ENCODE results near the gene SYNRG. TPM values are rescaled to one million over a fixed set of nuclear protein-coding genes. Genes with fewer than 3 reads are reported as not detected.

The SYNRG gene
- total and polyA plus RNA-seq, 2 donors (not counting 1 experiment from before 2014, with no cell fraction given), result 20.4 to 21.5 TPM

DNA sequence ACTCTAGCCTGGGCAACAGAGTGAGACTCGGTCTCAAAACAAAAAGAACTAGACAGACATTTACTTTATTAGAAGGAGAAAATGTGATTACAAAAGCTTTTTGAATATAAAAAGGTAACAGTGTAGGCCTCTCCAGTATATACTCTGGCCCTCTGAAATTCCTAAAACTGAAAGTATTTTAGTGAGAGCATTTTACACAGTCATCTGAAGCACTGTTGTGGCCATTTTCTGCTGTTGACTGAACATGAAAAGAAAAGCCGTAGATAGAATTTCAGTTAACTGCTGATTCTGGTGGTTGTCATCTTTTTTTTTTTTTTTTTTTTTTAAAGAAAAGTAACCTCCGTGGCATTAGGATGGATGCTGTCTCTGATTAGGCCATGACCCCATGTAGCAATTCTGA lies 103.9 kb downstream of the SYNRG start:
- H3K27ac ChIP-seq (ENCODE audit: insufficient read depth, low read length), result no peak overlapping the region
- no peak overlapping the region for H2AFZ ChIP-seq (ENCODE audit: low read length)
- H3K79me2 ChIP-seq (ENCODE audit: control insufficient read depth, insufficient read depth, low read length), result peaks cover 96% of the 10 kb centered on the region
- no peak for DNase-seq (ENCODE audit: low read depth in 2 of 2)
- H3K9ac ChIP-seq (ENCODE audit: insufficient read depth, low read length), result no peak overlapping the region
- H3K4me3 ChIP-seq (replicated peaks in 1 of 4; ENCODE audit: control extremely low read depth in 1 of 4, insufficient read depth in 1 of 4, low read depth in 3 of 4, low read length in 4 of 4), result no peak overlapping the region
- H4K20me1 ChIP-seq (ENCODE audit: control insufficient read depth, extremely low read depth, insufficient read depth, low read length), result peaks cover 4% of the 10 kb centered on the region
- H3K36me3 ChIP-seq (ENCODE audit: control insufficient read depth, insufficient read depth, low read length), result peaks cover 9% of the 10 kb centered on the region
- no peak overlapping the region for H3K4me2 ChIP-seq (ENCODE audit: extremely low read depth, insufficient read depth, low read length)
- no peaks in the 10 kb centered on the region for H3K4me1 ChIP-seq (ENCODE audit: control insufficient read depth, extremely low read depth, insufficient read depth, low read length)
- H3K9me3 ChIP-seq (ENCODE audit: control insufficient read depth, insufficient read depth, low read depth, low read length), result no peaks in the 10 kb centered on the region
- H3K27me3 ChIP-seq (ENCODE audit: control insufficient read depth, insufficient read depth, low read length), result no peaks in the 10 kb centered on the region
- TF ChIP-seq EZH2 (IDR thresholded peaks at IDR 0.05; ENCODE audit: low read length, missing control alignments), result no peak
- TF ChIP-seq, protein P1, sequence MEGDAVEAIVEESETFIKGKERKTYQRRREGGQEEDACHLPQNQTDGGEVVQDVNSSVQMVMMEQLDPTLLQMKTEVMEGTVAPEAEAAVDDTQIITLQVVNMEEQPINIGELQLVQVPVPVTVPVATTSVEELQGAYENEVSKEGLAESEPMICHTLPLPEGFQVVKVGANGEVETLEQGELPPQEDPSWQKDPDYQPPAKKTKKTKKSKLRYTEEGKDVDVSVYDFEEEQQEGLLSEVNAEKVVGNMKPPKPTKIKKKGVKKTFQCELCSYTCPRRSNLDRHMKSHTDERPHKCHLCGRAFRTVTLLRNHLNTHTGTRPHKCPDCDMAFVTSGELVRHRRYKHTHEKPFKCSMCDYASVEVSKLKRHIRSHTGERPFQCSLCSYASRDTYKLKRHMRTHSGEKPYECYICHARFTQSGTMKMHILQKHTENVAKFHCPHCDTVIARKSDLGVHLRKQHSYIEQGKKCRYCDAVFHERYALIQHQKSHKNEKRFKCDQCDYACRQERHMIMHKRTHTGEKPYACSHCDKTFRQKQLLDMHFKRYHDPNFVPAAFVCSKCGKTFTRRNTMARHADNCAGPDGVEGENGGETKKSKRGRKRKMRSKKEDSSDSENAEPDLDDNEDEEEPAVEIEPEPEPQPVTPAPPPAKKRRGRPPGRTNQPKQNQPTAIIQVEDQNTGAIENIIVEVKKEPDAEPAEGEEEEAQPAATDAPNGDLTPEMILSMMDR (conservative IDR thresholded peaks at IDR 0.05 in 1 of 2, IDR thresholded peaks at IDR 0.05 in 1 of 2; ENCODE audit: low read depth in 1 of 2, low read length in 2 of 2), result no peak

DNA sequence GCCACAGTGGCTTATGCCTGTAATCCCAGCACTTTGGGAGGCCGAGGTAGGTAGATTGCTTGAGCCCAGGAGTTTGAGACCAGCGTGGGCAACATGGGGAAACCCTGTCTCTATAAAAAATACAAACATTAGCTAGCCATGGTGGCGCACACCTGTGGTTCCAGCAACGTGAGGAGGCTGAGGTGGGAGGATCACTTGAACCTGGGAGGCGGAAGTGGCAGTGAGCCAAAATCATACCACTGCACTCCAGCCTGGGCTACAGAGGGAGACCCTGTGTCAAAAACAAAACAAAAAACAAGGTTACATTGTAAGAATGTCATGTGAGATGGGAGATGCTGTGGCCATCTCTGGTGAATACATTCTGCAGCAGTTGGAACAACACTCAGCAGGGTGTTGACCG lies 106.1 kb downstream of the SYNRG start:
- H3K27ac ChIP-seq (ENCODE audit: insufficient read depth, low read length), result no peak overlapping the region
- no peak overlapping the region for H3K9ac ChIP-seq (ENCODE audit: insufficient read depth, low read length)
- H3K79me2 ChIP-seq (ENCODE audit: control insufficient read depth, insufficient read depth, low read length), result peaks cover 96% of the 10 kb centered on the region
- TF ChIP-seq, protein P1 (conservative IDR thresholded peaks at IDR 0.05 in 1 of 2, IDR thresholded peaks at IDR 0.05 in 1 of 2; ENCODE audit: low read depth in 1 of 2, low read length in 2 of 2), result no peak
- TF ChIP-seq EZH2 (IDR thresholded peaks at IDR 0.05; ENCODE audit: low read length, missing control alignments), result no peak
- H4K20me1 ChIP-seq (ENCODE audit: control insufficient read depth, extremely low read depth, insufficient read depth, low read length), result peaks cover 4% of the 10 kb centered on the region
- no peaks in the 10 kb centered on the region for H3K4me1 ChIP-seq (ENCODE audit: control insufficient read depth, extremely low read depth, insufficient read depth, low read length)
- peaks cover 3% of the 10 kb centered on the region for H3K36me3 ChIP-seq (ENCODE audit: control insufficient read depth, insufficient read depth, low read length)
- H3K4me2 ChIP-seq (ENCODE audit: extremely low read depth, insufficient read depth, low read length), result no peak overlapping the region
- DNase-seq (ENCODE audit: low read depth in 2 of 2), result no peak
- H3K4me3 ChIP-seq (replicated peaks in 1 of 4; ENCODE audit: control extremely low read depth in 1 of 4, insufficient read depth in 1 of 4, low read depth in 3 of 4, low read length in 4 of 4), result no peak overlapping the region
- H2AFZ ChIP-seq (ENCODE audit: low read length), result no peak overlapping the region
- no peaks in the 10 kb centered on the region for H3K27me3 ChIP-seq (ENCODE audit: control insufficient read depth, insufficient read depth, low read length)
- no peaks in the 10 kb centered on the region for H3K9me3 ChIP-seq (ENCODE audit: control insufficient read depth, insufficient read depth, low read depth, low read length)

- H3K27me3 ChIP-seq (ENCODE audit: control insufficient read depth, insufficient read depth, low read length), result no peaks in the 10 kb centered on the region
- H3K4me3 ChIP-seq (replicated peaks in 1 of 4; ENCODE audit: control extremely low read depth in 1 of 4, insufficient read depth in 1 of 4, low read depth in 3 of 4, low read length in 4 of 4), result no peak overlapping the region
- no peaks in the 10 kb centered on the region for H3K9me3 ChIP-seq (ENCODE audit: control insufficient read depth, insufficient read depth, low read depth, low read length)
- no peak for DNase-seq (ENCODE audit: low read depth in 2 of 2)
- H3K27ac ChIP-seq (ENCODE audit: insufficient read depth, low read length), result no peak overlapping the region
- H3K9ac ChIP-seq (ENCODE audit: insufficient read depth, low read length), result no peak overlapping the region
- H2AFZ ChIP-seq (ENCODE audit: low read length), result no peak overlapping the region
- TF ChIP-seq, protein P1 (conservative IDR thresholded peaks at IDR 0.05 in 1 of 2, IDR thresholded peaks at IDR 0.05 in 1 of 2; ENCODE audit: low read depth in 1 of 2, low read length in 2 of 2), result no peak
- TF ChIP-seq EZH2 (IDR thresholded peaks at IDR 0.05; ENCODE audit: low read length, missing control alignments), result no peak
- H3K36me3 ChIP-seq (ENCODE audit: control insufficient read depth, insufficient read depth, low read length), result peaks cover 2% of the 10 kb centered on the region
- peaks cover 96% of the 10 kb centered on the region for H3K79me2 ChIP-seq (ENCODE audit: control insufficient read depth, insufficient read depth, low read length)
- H3K4me1 ChIP-seq (ENCODE audit: control insufficient read depth, extremely low read depth, insufficient read depth, low read length), result no peaks in the 10 kb centered on the region
- H3K4me2 ChIP-seq (ENCODE audit: extremely low read depth, insufficient read depth, low read length), result no peak overlapping the region
- H4K20me1 ChIP-seq (ENCODE audit: control insufficient read depth, extremely low read depth, insufficient read depth, low read length), result peaks cover 4% of the 10 kb centered on the region
These were observed 106.9 kb downstream of the SYNRG start for GRCh38 chr17:37502009-37502936.

Data from fibroblast of lung (primary cell).